ENCODE results near the gene RNPEP.
"Not testable (repeated sequence)": the region's sequence is repeated elsewhere in the genome, so short reads cannot be mapped to it uniquely, and the experiment has no call there.

Gene RNPEP

GRCh38 chr1:202007805-202008489, 25.5 kb downstream of the RNPEP start:
- no peak overlapping the region for H3K4me3 ChIP-seq (ENCODE audit: low read depth, low read length)
- DNase-seq (ENCODE audit: low read depth): no peak

GRCh38 chr1:202009326-202010179, 27.1 kb downstream of the RNPEP start:
- no peak overlapping the region for H3K4me3 ChIP-seq (ENCODE audit: low read depth, low read length)

GRCh38 chr1:202010180-202011015, 27.9 kb downstream of the RNPEP start, which contains the start of gene ELF3:
Gene ELF3, plus strand, starts transcription at chr1:202010587. Its CDS starts 550 bp downstream, at chr1:202011137.
- no peak for DNase-seq (ENCODE audit: low read depth)
- H3K4me3 ChIP-seq (ENCODE audit: low read depth, low read length): no peak within 1 kb of the TSS

More at GRCh38 chr1:202009326-202010179, 27.1 kb downstream of the RNPEP start:
- peak; percentile 19 for DNase-seq (ENCODE audit: low read depth)

DNA sequence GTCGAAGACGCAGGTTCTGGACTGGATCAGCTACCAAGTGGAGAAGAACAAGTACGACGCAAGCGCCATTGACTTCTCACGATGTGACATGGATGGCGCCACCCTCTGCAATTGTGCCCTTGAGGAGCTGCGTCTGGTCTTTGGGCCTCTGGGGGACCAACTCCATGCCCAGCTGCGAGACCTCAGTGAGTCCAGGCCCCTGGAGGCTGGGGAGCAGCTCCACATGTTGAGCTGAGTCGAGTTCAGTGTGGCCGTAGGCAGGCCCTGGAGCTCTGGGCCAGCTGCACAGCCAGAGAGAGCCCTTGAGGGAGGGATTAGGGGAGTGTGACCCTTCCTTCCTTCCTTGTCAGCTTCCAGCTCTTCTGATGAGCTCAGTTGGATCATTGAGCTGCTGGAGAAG, 29.5 kb downstream of the RNPEP start:
- no peak overlapping the region for H3K4me3 ChIP-seq (ENCODE audit: low read depth, low read length)
- DNase-seq (ENCODE audit: low read depth): no peak

GRCh38 chr1:202012544-202013478, 30.4 kb downstream of the RNPEP start:
- no peak overlapping the region for H3K4me3 ChIP-seq (ENCODE audit: low read depth, low read length)

GRCh38 chr1:202013603-202014002, 31.2 kb downstream of the RNPEP start:
- no peak for DNase-seq (ENCODE audit: low read depth)

More at GRCh38 chr1:202012544-202013478, 30.4 kb downstream of the RNPEP start:
- DNase-seq (ENCODE audit: low read depth): no peak

GRCh38 chr1:202014060-202014459, 31.6 kb downstream of the RNPEP start:
- no peak for DNase-seq (ENCODE audit: low read depth)
- H3K4me3 ChIP-seq (ENCODE audit: low read depth, low read length): no peak overlapping the region

More at GRCh38 chr1:202013603-202014002, 31.2 kb downstream of the RNPEP start:
- H3K4me3 ChIP-seq (ENCODE audit: low read depth, low read length): no peak overlapping the region

- no peak for DNase-seq (ENCODE audit: low read depth)
- H3K4me3 ChIP-seq (ENCODE audit: low read depth, low read length): no peak overlapping the region
Observed at GRCh38 chr1:202014915-202015661, 32.6 kb downstream of the RNPEP start.

DNA sequence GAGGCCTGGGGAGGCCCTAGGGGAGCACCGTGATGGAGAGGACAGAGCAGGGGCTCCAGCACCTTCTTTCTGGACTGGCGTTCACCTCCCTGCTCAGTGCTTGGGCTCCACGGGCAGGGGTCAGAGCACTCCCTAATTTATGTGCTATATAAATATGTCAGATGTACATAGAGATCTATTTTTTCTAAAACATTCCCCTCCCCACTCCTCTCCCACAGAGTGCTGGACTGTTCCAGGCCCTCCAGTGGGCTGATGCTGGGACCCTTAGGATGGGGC, 33.2 kb downstream of the RNPEP start:
- no peak for DNase-seq (ENCODE audit: low read depth)
- no peak overlapping the region for H3K4me3 ChIP-seq (ENCODE audit: low read depth, low read length)

DNA sequence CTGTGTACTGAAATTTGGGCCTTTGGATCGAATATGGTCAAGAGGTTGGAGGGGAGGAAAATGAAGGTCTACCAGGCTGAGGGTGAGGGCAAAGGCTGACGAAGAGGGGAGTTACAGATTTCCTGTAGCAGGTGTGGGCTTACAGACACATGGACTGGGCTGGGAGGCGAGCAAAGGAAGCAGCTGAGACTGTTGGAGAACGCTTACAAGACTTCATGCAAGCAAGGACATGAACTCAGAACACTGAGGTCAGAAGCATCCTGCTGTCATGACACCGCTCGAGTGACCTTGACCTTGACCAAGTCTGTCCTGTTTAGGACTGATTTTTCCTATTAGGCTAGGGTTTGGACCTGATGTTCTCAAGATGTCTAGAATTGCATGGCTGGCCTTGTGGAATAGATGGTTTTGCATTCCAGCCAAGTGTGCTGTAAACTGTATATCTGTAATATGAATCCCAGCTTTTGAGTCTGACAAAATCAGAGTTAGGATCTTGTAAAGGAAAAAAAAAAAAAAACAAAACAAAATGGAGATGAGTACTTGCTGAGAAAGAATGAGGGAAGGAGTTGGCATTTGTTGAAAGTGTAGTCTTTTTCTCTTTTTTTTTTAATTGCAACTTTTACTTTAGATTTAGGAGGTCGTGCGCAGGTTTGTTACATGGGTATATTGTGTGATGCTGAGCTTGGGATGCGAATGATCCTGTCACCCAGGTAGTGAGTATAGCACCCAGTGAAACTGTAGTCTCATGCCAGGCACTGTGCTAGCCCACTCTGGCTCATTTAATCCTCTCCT, 33.8 kb downstream of the RNPEP start:
- no peak overlapping the region for H3K4me3 ChIP-seq (ENCODE audit: low read depth, low read length)
- no peak for DNase-seq (ENCODE audit: low read depth)

DNA sequence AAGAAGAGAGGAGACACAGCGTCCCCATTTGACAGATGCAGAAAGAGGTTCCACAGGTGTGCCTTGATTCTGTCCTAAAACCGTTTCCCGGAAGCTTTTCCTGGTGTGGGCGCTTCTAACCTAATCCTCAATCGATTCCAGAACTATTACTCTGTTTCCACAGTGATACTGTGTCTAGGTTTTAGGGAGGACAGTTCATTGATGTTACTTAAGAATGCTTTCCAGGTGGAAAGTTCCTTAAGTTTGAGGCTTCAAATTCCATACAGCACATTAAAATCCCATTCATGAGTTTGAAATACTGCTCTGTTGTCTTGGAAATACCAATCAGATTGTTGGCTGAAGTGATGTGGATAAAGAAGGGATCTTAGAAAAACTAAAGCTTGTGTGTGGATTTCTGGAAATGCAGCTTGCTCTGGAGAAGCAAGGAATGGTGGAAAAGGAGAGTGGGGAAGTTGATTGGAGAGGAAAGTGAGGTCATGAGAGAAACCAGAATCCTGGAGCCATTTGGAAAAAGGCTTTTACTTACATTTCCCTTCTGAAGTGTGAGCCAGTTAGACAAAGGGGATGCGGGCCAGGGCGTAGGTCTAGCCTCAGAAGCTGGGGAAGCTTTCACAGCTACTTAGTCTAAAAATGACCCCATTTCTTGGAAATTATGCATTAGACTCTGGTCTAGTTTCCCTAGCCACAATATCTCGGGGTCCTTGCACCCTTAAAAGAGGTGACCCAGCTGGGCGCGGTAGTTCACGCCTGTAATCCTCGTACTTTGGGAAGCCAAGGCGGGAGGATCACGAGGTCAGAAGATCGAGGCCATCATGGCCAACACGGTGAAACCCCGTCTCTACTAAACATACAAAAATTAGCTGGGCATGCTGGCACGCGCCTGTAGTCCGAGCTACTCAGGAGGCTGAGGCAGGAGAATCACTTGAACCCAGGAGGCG, 34.6 kb downstream of the RNPEP start:
- no peak overlapping the region for H3K4me3 ChIP-seq (ENCODE audit: low read depth, low read length)

DNA sequence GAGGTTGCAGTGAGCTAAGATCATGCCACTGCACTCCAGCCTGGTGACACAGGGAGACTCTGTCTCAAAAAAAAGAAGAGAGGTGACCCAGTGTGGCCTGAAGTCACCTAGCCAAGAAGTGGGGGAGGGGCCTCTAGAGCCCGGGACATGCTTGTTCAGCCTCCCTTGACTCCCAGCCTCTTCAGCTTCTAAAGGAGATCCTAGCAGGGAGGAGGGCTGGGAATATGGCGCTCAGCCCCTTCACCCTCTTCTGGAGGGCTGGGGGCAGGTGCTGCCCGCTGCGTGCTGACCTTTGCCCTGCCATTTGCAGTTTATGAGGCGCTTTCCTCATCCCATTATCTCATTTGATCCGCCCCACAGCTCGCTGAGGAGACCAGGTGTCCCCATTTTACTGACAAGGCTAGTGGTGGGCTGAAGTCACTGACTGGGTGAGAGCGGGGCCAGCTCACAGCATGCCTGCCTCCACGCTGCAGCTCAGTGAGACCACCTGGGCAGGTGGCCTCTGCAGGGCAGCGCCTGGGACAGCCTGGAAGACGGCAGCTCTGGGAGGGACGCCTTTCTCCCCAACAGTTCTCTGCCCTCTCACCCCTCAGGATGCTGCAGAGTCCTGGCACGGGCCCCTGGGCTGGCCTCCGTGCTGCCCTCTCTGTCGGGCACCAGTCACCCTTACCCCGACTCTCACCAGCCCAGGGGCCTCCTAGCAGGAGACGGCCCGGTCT, 35.5 kb downstream of the RNPEP start:
- DNase-seq (ENCODE audit: low read depth): no peak
- H3K4me3 ChIP-seq (ENCODE audit: low read depth, low read length): no peak overlapping the region

More for the DNA sequence above, 34.6 kb downstream of the RNPEP start:
- DNase-seq (ENCODE audit: low read depth): no peak

DNA sequence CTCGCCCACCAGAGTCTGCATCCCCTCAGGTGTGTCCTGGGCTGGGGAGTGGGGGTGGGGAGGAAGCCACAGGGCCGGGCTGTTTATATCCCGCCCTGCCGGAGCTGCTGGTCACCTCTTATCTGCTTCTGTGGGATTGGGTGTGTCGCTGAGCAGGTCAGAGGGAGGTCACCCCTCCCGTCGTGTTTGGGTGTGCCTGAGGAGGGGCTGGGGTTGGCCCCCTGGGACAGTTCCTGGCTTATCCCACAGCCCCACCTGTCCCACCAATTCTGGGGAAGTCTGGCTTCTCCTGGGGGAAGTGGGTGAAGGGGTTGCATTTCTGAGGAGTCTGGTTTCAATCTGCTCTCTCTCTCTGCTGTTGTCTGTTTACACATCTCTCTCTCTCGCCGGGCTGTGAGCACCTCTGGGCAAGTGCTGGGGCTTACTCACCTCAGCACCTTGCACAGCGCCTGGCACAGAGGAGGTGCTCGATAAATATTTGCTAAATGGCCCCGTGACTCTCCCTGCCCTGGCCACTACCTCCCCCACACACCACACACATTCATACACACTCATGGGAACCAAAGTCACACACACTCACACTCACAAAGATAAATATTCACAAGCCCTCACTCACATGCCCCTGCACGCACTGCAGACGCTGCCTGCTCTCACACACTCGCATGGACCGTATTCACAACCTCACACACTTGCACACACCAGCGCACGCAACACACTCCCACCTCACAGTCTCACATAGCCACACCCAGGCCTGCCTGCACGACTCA, 36.2 kb downstream of the RNPEP start:
- no peak for DNase-seq (ENCODE audit: low read depth)

DNA sequence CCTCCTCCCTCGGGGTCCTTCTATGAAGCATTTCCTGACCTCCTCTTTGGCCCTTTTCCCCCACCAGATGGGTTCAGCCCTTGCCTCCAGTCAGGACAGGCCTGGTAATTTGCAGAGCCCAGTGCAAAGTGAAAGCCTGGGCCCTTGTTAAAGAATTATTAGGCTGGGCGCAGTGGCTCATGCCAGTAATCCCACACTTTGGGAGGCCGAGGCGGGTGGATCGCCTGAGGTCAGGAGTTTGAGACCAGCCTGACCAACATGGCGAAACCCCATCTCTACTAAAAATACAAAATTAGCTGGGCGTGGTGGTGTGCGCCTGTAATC, 36.7 kb downstream of the RNPEP start:
- not testable (repeated sequence) for DNase-seq (ENCODE audit: low read depth); H3K4me3 ChIP-seq (ENCODE audit: low read depth, low read length)

More for the DNA sequence above, 36.2 kb downstream of the RNPEP start:
- no peak overlapping the region for H3K4me3 ChIP-seq (ENCODE audit: low read depth, low read length)

- no peak for DNase-seq (ENCODE audit: low read depth)
- H3K4me3 ChIP-seq (ENCODE audit: low read depth, low read length): no peak overlapping the region
Observed at GRCh38 chr1:202023001-202023433, 40.6 kb downstream of the RNPEP start.

Measured in skeletal muscle cell (primary cell).